BE2C (cell line): ENCODE results near the gene MPRIP.

Experiments
- DNase-seq: peaks from one replicate; pipeline ENCODE4 v3.0.0-alpha.2; 2020
- H3K27me3 ChIP-seq: fragments of 250-450 bp; sonication (Bioruptor Pico); 2 replicates; pipeline ENCODE4 v1.5.1; 2020; ENCODE audit warnings: mild to moderate bottlenecking
- H3K36me3 ChIP-seq: fragments of 250-450 bp; sonication (Bioruptor Pico); 2 replicates; pipeline ENCODE4 v1.5.1; 2020; ENCODE audit warnings: mild to moderate bottlenecking
- H3K4me1 ChIP-seq: fragments of 250-450 bp; sonication (Bioruptor Pico); 2 replicates; pipeline ENCODE4 v1.5.1; 2020
- H3K4me3 ChIP-seq: 2 replicates; pipeline ENCODE4 v1.5.1; 2011; ENCODE audit warnings: low read depth, low read length
- H3K9me3 ChIP-seq: fragments of 250-450 bp; sonication (Bioruptor Pico); 2 replicates; pipeline ENCODE4 v1.5.1; 2020
- CTCF ChIP-seq: IDR thresholded peaks from 2 replicates; pipeline ENCODE4 v1.5.1; 2012; ENCODE audit warnings: mild to moderate bottlenecking, low read depth, low read length

MPRIP gene

GRCh38 chr17:17054636-17055035, 12.4 kb downstream of the MPRIP start:
- H3K4me1 ChIP-seq = no peaks in the 10 kb centered on the region; the same call in 1 of the 2 replicates
- DNase-seq = no peak

GRCh38 chr17:17055286-17056155, 13.3 kb downstream of the MPRIP start:
- no peak for DNase-seq
- H3K4me1 ChIP-seq = no peaks in the 10 kb centered on the region; the same call in 1 of the 2 replicates

More at GRCh38 chr17:17054636-17055035, 12.4 kb downstream of the MPRIP start:
- Histone ChIP-seq H3K4me3 (no peak overlapping the region), H3K36me3 (no peaks in the 10 kb centered on the region), H3K27me3 (no peaks in the 10 kb centered on the region), H3K9me3 (no peaks in the 10 kb centered on the region)
- no peak for TF ChIP-seq CTCF

GRCh38 chr17:17056156-17056539, 13.9 kb downstream of the MPRIP start:
- no peak for TF ChIP-seq CTCF

More at GRCh38 chr17:17055286-17056155, 13.3 kb downstream of the MPRIP start:
- H3K36me3 ChIP-seq = no peaks in the 10 kb centered on the region
- TF ChIP-seq CTCF = no peak
- H3K4me3 ChIP-seq = no peak overlapping the region
- H3K27me3 ChIP-seq = no peaks in the 10 kb centered on the region
- H3K9me3 ChIP-seq = no peaks in the 10 kb centered on the region

GRCh38 chr17:17057057-17057551, 14.8 kb downstream of the MPRIP start:
- DNase-seq = no peak
- H3K27me3 ChIP-seq = no peaks in the 10 kb centered on the region
- no peaks in the 10 kb centered on the region; the same call in 1 of the 2 replicates for H3K4me1 ChIP-seq
- H3K4me3 ChIP-seq = no peak overlapping the region
- no peaks in the 10 kb centered on the region for H3K36me3 ChIP-seq
- no peak for TF ChIP-seq CTCF
- no peaks in the 10 kb centered on the region for H3K9me3 ChIP-seq

More at GRCh38 chr17:17056156-17056539, 13.9 kb downstream of the MPRIP start:
- Histone ChIP-seq H3K36me3 (no peaks in the 10 kb centered on the region), H3K9me3 (no peaks in the 10 kb centered on the region), H3K27me3 (no peaks in the 10 kb centered on the region), H3K4me3 (no peak overlapping the region), H3K4me1 (no peaks in the 10 kb centered on the region; the same call in 1 of the 2 replicates)
- DNase-seq = no peak

GRCh38 chr17:17058304-17058703, 16.0 kb downstream of the MPRIP start:
- no peak for DNase-seq
- no peak overlapping the region for H3K4me3 ChIP-seq
- no peak for TF ChIP-seq CTCF
- H3K4me1 ChIP-seq = no peaks in the 10 kb centered on the region; the same call in 1 of the 2 replicates
- H3K9me3 ChIP-seq = no peaks in the 10 kb centered on the region
- H3K36me3 ChIP-seq = no peaks in the 10 kb centered on the region
- H3K27me3 ChIP-seq = no peaks in the 10 kb centered on the region

- Histone ChIP-seq H3K4me1 (no peaks in the 10 kb centered on the region; the same call in 1 of the 2 replicates), H3K27me3 (no peaks in the 10 kb centered on the region), H3K36me3 (no peaks in the 10 kb centered on the region), H3K9me3 (no peaks in the 10 kb centered on the region), H3K4me3 (no peak overlapping the region)
- no peak for TF ChIP-seq CTCF
- no peak for DNase-seq
Measured at GRCh38 chr17:17059301-17059890, 17.1 kb downstream of the MPRIP start.
